ENCODE results near the gene RAB22A. TPM values are rescaled to one million over a fixed set of nuclear protein-coding genes. Genes with fewer than 3 reads are reported as not detected.

The RAB22A gene
- total RNA-seq: 10 to 100 TPM in 5 of 6 donors, 1 to 10 TPM in 1; 9.9 to 27.8 (median 21.1) TPM

GRCh38 chr20:58309591-58310290 is at the start of gene RAB22A:
RAB22A (plus strand) TSS chr20:58309715; CDS start chr20:58309977, 262 bp downstream.
- peak within 1 kb of the TSS; percentile 90 to 93 (median 92) for H3K27ac ChIP-seq
- H3K36me3 ChIP-seq: peaks cover 0 to 26% (median 12%) of the 10 kb centered on the region in 4 donors
- peak; percentile 93 to 96 for ATAC-seq (ENCODE audit: low FRiP score in 2 of 2)
- TF ChIP-seq EP300 (IDR thresholded peaks at IDR 0.05) (no peak), POLR2AphosphoS5 (IDR thresholded peaks at IDR 0.05) (peak; percentile 43 to 57), POLR2A (IDR thresholded peaks at IDR 0.05) (peak in 3 of 4 donors; percentile 86 to 92 (median 88)), CTCF (IDR thresholded peaks at IDR 0.05) (peak in 1 of 6 experiments; percentile 26)
- WGBS, 2 donors: 0% methylated on average over 3 to 33 of the region's 73 CpGs
- no peaks in the 10 kb centered on the region for H3K27me3 ChIP-seq
- peak; percentile 91 to 96 for DNase-seq
- H3K4me3 ChIP-seq: peak within 1 kb of the TSS; percentile 81 to 100 (median 90)
- no peaks in the 10 kb centered on the region for H3K9me3 ChIP-seq
- peaks cover 32 to 56% (median 41%) of the 10 kb centered on the region in 4 donors for H3K4me1 ChIP-seq

GRCh38 chr20:58260006-58260405 is 49.5 kb upstream of the RAB22A start:
- Histone ChIP-seq H3K9me3 (no peaks in the 10 kb centered on the region), H3K27ac (no peak overlapping the region), H3K27me3 (no peaks in the 10 kb centered on the region), H3K4me1 (no peaks in the 10 kb centered on the region), H3K4me3 (no peak overlapping the region), H3K36me3 (peaks cover 0 to 22% (median 7%) of the 10 kb centered on the region in 4 donors)
- no peak for DNase-seq
- 83 to 84% methylated on average over 5 of the region's 5 CpGs for WGBS, 2 donors
- TF ChIP-seq POLR2A (IDR thresholded peaks at IDR 0.05) (no peak), CTCF (IDR thresholded peaks at IDR 0.05) (no peak), EP300 (IDR thresholded peaks at IDR 0.05) (no peak), POLR2AphosphoS5 (IDR thresholded peaks at IDR 0.05) (no peak)
- no peak for ATAC-seq (ENCODE audit: low FRiP score in 2 of 2)

- 91 to 93% methylated on average over 3 of the region's 3 CpGs for WGBS, 2 donors
- Histone ChIP-seq H3K4me3 (no peak overlapping the region), H3K9me3 (no peaks in the 10 kb centered on the region), H3K27ac (no peak overlapping the region), H3K27me3 (no peaks in the 10 kb centered on the region), H3K36me3 (peaks cover 0 to 38% (median 7%) of the 10 kb centered on the region in 4 donors), H3K4me1 (no peaks in the 10 kb centered on the region)
- DNase-seq (no peak), ATAC-seq (ENCODE audit: low FRiP score in 2 of 2) (no peak)
- TF ChIP-seq POLR2AphosphoS5 (IDR thresholded peaks at IDR 0.05) (no peak), EP300 (IDR thresholded peaks at IDR 0.05) (no peak), POLR2A (IDR thresholded peaks at IDR 0.05) (no peak), CTCF (IDR thresholded peaks at IDR 0.05) (no peak)
Measured at GRCh38 chr20:58261660-58262059, 47.9 kb upstream of the RAB22A start.

GRCh38 chr20:58264271-58264670 is 45.2 kb upstream of the RAB22A start:
- Histone ChIP-seq H3K9me3 (no peaks in the 10 kb centered on the region), H3K27me3 (no peaks in the 10 kb centered on the region), H3K27ac (no peak overlapping the region), H3K4me1 (peaks cover 0 to 11% (median 7%) of the 10 kb centered on the region in 4 donors), H3K4me3 (no peak overlapping the region), H3K36me3 (peaks cover 0 to 54% (median 10%) of the 10 kb centered on the region in 4 donors)
- TF ChIP-seq CTCF (IDR thresholded peaks at IDR 0.05): no peak
- TF ChIP-seq POLR2AphosphoS5 (IDR thresholded peaks at IDR 0.05): no peak
- no peak for TF ChIP-seq EP300 (IDR thresholded peaks at IDR 0.05)
- no peak for TF ChIP-seq POLR2A (IDR thresholded peaks at IDR 0.05)
- DNase-seq (no peak), ATAC-seq (ENCODE audit: low FRiP score in 2 of 2) (no peak)
- WGBS, 2 donors: 89% methylated on average over 6 of the region's 6 CpGs
